NCI-H187 treated with DMSO at 0.1 percent for 48 hours (cell line): ENCODE measurements around the gene TMEM182.

ENCODE experiments used
- DNase-seq: peaks from one replicate; lab custom pipeline; 2025; lab: John Stamatoyannopoulos, UW

TMEM182 gene

GRCh38 chr2:102768253-102768652 is 6.4 kb downstream of the TMEM182 start:
- no peak for DNase-seq

GRCh38 chr2:102768892-102769291 is 7.1 kb downstream of the TMEM182 start:
- no peak for DNase-seq

GRCh38 chr2:102770506-102770905 is 8.7 kb downstream of the TMEM182 start:
- DNase-seq: no peak

- no peak for DNase-seq
These were observed 9.3 kb downstream of the TMEM182 start for GRCh38 chr2:102771114-102771513.

- DNase-seq: no peak
These were observed 10.8 kb downstream of the TMEM182 start for GRCh38 chr2:102772659-102773058.

GRCh38 chr2:102773149-102773705 is 11.4 kb downstream of the TMEM182 start:
- DNase-seq: no peak

- DNase-seq: no peak
These were observed 16.4 kb downstream of the TMEM182 start for GRCh38 chr2:102778260-102778659.

- DNase-seq: no peak
These were observed 18.6 kb downstream of the TMEM182 start for GRCh38 chr2:102780467-102780866.

GRCh38 chr2:102782187-102782586 is 20.4 kb downstream of the TMEM182 start:
- no peak for DNase-seq

- DNase-seq: no peak
These were observed 21.1 kb downstream of the TMEM182 start for GRCh38 chr2:102782933-102783332.

- no peak for DNase-seq
These were observed 21.8 kb downstream of the TMEM182 start for GRCh38 chr2:102783506-102784183.

- DNase-seq: no peak
These were observed 23.1 kb downstream of the TMEM182 start for GRCh38 chr2:102784940-102785339.

GRCh38 chr2:102788216-102788884 is 26.5 kb downstream of the TMEM182 start:
- no peak for DNase-seq

GRCh38 chr2:102788885-102789260 is 27.0 kb downstream of the TMEM182 start:
- DNase-seq: no peak

- no peak for DNase-seq
These were observed 27.7 kb downstream of the TMEM182 start for GRCh38 chr2:102789349-102790090.

- no peak for DNase-seq
These were observed 28.2 kb downstream of the TMEM182 start for GRCh38 chr2:102790091-102790455.

- DNase-seq: no peak
These were observed 30.9 kb downstream of the TMEM182 start for GRCh38 chr2:102792568-102793208.

GRCh38 chr2:102795641-102796040 is 33.8 kb downstream of the TMEM182 start:
- DNase-seq: no peak

- no peak for DNase-seq
These were observed 34.5 kb downstream of the TMEM182 start for GRCh38 chr2:102796337-102796736.

GRCh38 chr2:102797486-102797885 is 35.7 kb downstream of the TMEM182 start:
- no peak for DNase-seq

GRCh38 chr2:102798181-102798580 is 36.4 kb downstream of the TMEM182 start:
- no peak for DNase-seq

GRCh38 chr2:102801098-102801718 is 39.4 kb downstream of the TMEM182 start:
- DNase-seq: no peak
